Measurements from ENCODE around the gene GAPDHS.

The GAPDHS gene

DNA sequence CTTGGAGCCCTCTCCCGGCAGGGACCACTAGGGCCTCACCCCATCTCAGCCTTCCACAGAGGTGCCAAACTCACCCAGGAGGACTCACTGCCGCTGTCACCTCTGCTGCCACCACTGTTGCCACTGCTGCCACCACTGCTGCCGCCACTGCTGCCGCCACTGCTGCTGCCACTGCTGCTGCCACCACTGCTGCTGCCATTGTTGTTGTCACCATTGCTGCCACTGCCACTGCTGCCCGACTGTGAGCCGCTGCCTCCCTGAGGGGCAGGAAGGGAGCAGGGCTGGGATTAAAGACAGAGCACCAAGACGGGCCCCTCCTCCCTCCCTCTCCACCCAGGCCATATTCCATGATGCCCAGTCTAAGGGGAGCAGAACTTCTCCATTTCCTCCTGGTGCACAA is 21.9 kb upstream of the GAPDHS start:
- DNase-seq (ENCODE audit: low read depth): no peak

DNA sequence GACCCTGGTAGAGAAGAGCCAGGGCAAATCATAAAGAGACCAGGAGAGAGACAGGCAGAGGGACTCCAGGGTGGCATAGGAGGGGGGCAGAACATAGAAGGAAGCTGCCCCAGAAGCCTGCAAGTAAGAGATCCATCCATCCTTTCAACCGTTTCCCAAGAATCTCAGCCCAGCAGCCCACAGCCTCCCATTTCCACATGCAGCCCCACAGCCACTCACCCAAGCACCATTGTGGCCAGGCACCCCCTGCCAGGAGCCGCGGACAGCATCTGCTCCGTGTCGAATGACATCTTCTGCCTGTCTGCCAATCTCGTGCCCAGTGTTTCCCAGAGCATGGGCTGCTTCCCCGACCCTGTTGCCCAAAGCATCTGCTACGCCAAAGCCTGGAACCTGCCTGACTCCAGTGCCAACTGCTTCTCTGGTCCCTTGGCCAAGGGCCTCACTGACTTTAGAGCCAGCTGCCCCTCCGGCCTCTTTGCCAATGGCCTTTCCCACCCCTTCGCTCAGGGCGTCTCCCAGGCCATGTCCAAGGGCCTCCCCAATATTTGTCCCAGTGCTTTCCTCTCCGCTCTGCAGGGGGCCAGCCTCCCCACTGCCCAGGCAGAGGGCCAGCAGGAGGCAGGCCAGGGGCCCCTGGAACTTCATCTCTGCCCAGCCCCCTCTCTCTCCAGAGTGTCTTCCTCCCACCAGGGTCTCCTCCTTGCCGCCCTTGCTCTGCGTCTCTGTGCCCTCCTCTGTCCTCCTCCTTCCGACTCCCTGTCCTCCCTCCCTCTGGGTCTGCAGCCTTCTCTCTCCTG is 20.2 kb upstream of the GAPDHS start:
- no peak for DNase-seq (ENCODE audit: low read depth)

DNA sequence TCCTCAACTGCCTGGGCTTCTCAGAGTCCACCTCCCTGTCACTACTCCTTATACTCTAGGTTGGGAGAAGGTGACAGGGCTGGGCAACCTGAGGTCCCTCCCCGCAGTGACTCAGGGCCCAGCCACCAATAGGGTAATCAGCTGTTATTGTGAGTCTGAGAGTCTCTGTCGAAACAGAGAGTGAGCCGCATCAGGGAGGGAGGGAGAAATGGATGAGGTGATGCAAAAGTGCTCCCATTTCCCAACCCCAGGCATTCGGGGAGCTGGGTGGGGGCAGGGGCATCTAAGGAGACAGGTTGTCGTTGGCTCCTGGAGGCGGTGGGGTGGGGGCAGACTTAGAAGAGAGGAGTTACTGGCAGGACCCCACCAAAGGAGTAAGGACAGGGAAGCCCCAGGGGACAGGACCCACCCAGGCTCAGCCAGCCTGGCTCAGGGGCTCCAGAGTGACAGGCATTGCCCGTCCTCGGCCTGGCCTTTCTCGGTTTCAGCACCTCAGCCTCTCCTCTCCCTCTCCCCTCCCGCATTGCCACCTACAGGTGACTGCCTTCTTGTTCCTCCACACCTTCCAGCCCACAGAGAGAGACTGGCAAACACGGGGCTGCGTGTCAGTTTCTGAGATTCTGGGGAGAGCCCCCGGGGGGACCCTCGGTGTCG is 19.5 kb upstream of the GAPDHS start, which contains the start of gene DMKN:
DMKN (minus strand) TSS at position 22 of the 654 bp plus-strand sequence. CDS start 174 bp downstream, outside the sequence.
- no peak for DNase-seq (ENCODE audit: low read depth)

DNA sequence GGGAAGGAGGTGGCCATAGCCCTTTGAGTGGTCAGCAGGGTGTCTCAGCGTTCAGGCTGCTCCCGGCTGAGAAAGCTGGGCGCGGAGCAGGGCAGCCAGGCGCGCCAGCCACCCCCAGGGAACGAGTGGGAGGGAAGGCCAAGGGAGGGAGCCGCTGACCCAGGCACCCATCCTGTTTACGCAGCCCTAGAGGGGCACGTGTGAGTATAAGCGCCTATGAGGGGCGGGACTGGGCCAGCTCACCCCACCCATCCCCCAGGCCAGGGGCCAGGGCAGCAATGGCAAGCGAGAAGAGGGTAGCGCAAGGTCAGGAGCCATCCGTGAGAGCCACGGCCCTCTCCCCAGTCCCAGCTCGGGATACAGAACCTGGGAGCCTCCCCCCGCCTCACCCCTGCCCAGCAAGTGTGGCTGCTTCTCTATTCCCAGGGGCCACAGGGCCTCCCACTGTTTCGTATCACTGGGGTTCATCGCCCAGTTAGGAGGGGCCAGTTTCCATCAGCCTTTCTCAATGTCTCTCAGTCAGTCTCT is 18.9 kb upstream of the GAPDHS start:
- DNase-seq (ENCODE audit: low read depth): no peak

DNA sequence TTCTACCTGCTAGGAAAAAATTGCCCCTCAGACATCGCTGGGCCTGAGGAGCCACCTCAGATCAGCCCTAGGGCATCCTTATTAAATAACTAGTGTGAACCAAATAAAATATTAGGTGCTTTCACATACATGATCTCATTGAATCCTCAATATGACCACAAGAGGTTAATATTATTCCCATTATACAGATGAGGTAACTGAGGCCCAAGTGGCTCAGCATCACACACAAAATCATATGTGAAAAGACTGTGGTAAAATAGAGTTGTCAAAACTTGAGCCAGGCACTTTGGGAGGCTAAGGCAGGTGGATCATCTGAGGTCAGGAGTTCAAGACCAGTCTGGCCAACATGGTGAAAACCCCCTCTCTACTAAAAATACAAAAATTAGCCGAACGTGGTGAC is 16.9 kb upstream of the GAPDHS start:
- DNase-seq (ENCODE audit: low read depth): no peak

DNA sequence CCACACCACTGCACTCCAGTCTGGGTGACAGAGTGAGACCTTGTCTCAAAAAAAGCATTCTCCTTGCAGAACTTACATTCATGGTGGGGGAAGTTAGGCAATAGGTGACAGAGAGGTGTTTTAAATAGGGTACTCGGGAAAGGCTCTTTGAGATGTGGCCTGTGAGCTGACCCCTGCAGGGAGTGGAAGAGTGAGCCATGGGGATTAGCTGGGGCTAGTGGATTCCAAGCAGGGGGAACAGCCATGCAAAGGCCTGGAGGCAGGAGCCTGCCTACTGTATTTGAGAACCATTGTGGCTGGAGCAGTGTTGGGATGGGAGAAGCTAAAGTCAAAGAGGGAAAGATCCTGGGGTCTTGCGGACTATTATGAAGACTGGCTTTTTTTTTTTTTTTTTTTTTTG is 15.9 kb upstream of the GAPDHS start:
- no peak for DNase-seq (ENCODE audit: low read depth)

DNA sequence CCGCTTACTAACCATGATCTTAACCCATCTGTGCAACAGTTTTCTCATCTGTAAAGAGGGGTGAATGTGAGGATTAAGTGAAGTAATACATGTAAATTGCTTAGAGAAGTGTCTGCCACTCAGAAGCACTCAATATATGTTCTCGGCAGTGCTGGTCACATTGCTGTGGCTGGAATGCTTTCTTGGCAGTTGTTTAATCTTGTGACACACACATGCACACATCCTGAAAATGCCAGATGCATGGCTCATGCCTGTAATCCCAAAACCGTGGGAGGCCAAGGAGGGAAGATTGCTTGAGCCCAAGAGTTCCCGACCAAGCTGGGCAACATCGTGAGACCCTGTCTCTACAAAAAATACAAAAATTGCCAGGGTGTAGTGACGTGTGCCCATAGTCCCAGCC is 14.9 kb upstream of the GAPDHS start:
- DNase-seq (ENCODE audit: low read depth): no peak

DNA sequence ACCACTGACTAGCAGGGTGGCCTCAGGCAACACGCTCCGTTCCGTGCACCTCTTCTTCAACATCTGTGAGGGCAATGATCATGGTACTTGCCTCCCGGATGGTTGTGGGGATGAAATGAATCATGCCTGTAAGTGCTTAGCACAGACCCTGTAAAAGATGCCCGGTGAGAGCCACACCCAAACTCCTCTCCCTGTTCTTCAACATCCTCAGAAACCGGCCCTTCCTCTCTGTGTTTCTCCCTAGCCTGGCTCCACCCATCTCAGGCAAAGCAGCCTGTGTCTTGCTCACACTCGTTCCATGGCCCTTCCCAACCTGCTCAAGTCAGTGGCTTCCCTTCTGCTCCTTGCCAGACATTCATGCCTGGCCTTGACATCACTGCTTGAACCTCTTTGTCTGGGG is 14.0 kb upstream of the GAPDHS start:
- no peak for DNase-seq (ENCODE audit: low read depth)

DNA sequence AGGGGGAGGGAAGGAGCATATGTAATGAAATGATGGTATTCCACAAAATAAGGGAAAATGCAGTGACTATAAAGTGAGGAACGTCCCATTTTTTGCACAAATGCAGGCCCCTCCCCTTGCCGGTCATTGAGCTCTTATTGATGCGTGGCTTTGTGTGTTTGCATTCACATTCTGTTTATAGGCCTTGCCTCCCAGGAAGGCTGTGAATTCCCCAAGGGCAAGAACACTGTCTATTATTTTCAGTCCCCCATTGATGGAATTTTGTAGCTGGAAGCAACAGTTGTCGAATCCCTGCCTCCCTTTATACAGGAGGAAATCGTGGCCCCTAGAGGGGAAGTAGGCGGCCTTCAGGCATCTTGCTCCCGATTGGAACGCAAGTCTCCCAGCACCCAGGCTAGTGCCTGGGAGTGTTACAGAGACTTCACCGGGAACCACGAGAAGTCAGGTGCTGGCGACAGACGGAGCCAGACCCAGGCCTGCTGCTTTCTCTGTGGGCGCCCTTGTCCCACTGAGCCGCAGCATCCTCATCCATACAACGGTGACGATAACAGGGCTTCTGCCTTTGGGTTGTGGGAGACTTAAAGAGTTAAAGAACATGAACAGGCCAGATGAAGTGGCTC is 12.0 kb upstream of the GAPDHS start:
- DNase-seq (ENCODE audit: low read depth): no peak

DNA sequence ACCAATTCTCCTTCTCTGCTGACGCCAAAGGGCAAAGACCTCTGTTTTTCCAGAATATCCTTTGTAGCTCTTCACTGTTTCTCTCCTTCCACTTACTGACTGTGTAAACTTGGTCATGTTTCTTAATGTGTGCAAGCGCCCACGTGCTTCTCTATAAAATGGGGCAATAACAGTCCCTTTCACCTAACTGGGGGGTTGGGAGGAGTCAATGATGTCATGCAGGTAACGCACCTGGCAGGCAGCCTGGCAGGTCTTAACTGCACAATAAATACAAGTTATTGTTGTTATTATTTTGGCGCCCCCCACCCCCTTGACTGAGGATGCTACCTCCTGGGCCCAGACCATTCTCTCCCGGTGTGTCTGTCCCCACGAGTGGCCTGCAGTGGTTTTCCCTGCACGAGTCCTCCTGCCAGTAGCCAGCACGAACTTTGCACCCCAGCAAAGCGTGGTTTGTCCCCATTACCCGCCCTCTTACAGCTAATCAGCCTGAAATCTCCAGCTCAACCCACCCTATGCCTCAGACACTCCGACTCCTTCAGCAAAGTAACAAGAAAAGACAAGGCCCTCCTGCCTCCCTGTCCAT is 10.4 kb upstream of the GAPDHS start:
- no peak for DNase-seq (ENCODE audit: low read depth)

DNA sequence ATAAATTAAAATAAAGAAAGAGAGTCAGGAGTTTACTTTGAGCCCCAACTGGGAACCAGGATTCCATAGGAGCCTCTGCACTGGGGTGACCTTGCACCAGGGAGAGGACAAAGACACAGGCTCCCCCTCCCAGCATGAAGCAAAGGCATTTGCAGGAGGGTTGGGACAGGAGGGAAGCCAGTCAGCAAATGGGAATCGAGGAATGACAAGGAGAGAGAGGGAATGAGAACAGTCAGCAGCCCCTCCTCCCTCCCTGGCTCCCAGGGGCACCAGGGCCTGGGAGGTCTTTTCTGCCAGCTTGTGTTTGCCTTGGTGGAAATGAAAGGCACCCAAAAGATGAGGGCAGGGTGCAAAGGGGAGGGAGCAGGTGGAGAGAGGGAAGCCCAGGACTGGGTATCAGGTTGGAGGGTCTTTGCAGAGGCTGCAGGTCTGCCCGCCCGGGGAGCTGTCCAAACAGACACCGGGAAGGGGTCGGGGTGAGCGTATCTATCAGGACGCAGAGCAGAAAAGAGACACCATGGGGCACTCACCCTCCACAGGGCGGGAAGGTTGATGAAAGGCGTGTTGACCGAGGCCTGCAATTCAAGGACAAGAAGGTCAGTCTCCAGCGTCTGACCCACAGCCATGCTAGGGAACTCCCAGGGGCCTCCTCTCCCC is 8.9 kb upstream of the GAPDHS start:
- DNase-seq (ENCODE audit: low read depth): no peak

DNA sequence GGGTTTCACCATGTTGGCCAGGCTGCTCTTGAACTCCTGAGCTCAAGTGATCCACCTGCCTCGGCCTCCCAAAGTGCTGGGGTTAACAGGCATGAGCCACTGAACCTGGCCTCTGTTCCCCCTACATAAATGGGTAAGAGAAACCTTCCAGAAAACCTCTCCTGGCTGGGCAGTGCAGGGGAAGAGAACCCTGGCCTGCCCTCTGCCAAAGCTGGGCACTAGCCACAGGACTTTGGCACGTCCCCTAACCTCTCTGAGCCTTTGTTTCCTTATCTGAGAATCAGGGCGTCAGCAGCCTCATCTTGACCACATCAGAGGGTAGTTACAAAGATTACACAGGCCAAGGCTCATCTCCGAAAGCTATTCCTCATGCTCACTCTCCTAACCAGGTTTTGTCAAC is 7.4 kb upstream of the GAPDHS start:
- DNase-seq (ENCODE audit: low read depth): no peak

DNA sequence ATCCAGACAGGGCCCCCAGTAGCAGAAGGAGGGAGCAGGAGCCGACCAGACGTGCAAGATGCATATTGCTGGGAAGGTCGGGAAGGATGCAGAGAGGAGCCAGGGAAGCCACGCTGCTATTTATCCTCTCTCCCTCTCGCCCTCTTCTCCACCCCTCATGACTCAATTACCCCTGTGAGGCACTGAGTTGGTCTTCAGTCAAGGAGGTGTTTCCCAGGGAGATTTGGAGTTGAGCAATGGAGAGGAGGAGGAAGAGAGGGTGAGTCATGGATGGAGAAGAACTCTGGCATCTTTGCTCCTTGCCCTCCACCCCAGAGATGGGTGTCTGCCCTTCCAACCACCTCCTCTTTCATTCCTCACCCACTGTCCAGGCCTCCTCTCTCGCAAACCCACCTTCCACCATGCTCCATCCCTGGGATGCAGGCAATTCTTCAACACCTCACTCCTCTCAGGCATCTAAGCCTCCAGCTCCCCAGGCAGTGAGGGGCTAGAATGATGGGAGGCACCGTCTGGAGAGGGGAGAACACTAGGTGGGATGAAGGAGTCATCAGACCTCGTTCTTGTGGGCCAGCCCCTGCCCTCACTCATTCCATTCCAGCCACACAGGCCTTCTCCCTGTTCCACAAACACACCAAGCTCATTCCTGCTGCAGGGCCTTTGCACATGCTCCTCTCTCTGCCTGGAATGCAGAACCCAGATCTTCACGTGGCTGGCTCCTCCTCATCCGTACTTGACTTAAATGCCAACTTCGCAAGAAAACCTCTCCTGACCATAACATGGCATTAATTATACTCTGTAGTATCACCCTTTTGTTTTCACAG is 4.8 kb upstream of the GAPDHS start, which contains the start of gene SBSN:
SBSN (minus strand) TSS at position 94 of the 821 bp plus-strand sequence; CDS start at position 64, 30 bp downstream.
- DNase-seq (ENCODE audit: low read depth): no peak

DNA sequence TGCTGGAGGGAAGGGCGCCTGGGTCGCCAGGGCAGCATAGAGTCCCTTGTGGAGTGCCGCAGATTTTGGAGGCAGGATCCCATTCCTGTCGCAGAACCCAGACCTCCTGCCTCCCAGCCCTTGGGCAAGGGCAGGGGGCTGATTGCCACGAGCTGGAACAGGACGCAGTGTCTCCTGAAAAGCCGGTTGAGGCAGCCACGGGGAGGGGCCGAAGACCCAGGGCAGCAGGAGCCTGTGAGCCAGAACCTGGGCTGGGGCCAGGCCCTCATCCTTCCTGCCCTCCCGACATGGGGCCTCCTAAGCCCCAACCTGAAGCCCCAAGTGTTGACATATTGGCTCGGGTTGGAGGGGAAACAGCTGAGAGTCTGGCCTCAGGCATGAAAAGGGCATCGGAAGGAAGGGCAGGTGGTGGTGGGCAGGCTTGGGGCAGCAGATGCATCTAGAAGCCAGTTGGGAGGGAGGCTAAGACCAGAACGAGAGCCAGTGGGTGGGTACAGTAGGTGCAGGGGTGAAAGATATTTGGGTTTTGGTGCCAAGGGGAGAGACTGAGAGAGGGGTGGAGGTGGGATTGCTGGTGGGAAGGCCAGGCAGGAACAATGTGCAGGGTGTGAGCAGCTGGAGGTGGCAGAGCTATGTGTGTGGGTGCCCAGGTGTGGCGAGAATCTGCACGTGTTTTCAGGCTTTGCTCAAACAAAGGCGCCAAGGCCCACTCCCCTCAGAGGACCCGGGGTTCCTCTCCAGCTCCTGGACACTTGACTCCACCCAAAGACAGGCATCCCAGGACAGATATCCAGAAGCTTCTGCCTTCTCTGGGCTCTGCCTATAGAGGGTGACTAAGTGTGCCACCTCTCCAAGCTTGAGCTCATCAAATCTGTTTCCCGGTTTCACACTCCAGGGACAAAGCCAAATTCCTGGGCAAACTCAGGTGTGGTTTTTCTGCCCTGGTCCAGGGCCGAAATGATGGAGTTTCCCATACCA is 3.7 kb upstream of the GAPDHS start:
- no peak for DNase-seq (ENCODE audit: low read depth)

DNA sequence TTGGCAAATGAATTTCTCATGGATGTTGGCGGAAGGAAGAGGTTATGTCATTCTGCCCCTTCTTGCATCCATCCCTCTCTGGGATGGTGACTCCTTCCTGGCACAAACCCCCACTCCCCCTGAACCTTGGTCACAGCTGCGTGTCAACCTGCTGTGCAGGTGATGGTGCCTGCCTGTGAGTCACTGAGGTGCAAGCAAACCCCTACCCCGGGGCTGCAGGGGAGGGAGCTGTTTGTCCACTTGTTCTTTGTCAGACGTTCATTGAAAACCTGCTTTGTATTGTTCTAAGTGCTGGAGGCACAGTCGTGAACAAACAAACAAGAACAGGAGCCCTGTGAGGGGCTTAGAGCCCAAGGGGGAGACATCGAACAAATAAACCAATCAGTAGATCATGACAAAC is 2.0 kb upstream of the GAPDHS start:
- no peak for DNase-seq (ENCODE audit: low read depth)

DNA sequence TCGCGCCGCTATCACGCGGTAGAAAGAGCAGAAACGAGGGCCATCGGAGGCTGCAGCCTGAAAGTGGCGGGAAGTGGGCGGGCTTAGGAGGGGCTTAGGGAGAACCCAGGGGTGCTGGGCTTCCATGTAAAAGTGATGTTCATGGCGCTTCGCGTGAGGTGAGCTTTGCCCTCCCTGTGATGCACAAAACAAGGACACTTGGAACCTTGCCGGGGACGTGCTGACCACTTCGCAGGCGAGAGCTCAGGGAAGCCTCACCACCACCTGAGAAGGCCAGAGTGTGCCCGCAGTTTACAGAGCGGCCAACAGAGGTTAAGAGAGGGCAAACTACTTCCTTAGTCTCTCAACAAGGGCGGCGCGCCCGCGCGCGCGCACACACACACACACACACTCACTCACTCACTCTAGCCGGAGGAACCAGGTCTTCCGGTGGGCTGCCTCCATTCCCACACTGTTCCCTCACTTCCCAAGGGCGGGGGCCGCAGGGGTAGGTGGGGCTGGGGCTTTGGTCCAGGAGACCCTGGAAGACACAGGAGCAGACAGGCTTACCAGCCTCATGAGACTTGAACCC is 651 bp downstream of the GAPDHS start:
- no peak for DNase-seq (ENCODE audit: low read depth)

DNA sequence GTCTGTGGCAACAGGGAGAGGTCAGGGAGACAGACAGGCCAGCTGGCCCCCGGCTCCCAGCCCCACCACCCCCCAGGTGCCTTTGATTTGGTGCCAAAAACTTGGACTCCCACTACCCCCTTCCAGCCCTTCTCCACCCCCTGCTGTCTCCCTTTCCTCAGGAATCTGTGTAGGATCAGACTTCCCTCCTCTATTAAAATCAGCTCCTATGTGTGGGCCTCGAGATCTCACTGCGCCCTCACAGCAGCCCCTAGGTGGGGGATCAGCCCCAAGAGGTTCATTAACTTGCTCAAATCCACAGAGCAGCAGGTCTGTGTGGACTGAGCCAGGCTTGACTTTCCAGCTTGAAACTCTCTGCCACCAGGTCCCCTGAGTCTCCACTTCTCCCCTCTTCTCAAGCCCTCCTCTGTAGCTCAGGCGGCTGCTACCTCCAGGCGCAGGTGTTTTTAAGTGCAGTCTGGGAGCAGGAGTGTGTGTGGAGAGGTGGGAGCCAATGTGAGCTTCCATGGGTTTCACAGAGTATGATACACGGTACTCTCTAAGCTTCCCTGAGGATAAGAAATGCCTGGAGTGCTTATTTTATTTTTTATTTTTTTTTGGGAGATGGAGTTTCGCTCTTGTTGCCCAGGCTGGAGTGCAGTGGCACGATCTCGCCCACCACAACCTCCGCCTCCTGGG is 1.7 kb downstream of the GAPDHS start:
- DNase-seq (ENCODE audit: low read depth): no peak

DNA sequence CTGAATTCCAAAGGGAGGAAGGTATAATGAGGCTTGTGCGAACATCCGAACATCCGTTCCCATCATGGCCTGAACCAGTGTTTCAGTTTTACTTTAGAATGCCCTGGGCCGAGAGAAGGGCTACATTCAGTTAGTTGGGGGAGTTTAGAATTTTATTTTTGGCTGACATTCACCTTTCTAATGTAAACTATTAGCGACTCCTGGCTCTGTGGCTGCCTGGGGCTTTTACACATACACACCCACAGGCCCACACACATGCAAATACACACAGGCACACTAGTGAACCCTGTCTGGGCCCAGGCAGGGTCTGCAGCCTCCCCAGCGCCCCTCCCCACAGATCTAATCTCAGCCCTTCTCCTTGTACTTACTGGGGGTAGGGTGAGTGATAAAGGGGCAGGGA is 6.1 kb downstream of the GAPDHS start:
- no peak for DNase-seq (ENCODE audit: low read depth)

DNA sequence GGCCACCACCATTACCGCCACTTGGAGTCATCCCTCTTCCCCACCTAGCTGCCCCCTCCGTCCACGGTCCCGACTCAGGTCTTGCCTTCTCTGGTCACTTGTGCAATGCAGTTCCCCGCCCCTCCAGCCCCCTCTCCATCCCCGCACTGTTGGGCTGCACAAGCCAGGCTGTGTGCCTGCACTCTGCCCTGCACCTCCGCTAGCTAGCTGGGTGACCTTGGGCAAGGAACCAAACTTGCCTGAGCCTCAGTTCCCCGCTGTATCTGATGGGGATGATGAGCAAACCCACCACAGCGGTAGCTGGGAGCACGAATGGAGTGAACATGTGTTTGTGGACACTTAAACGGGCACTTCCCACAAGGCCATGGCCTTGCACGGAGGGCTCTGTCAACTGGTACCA is 6.6 kb downstream of the GAPDHS start:
- no peak for DNase-seq (ENCODE audit: low read depth)

Data from activated T-helper 9 cell treated with anti-CD3 and anti-CD28 coated beads, Interleukin-2, amount 50 U/mL, for 16 hours (primary cell).